Lung (tissue), 12 donors: ENCODE results near the gene MKI67. TPM values are rescaled to one million over a fixed set of nuclear protein-coding genes. Genes with fewer than 3 reads are reported as not detected.

Source experiments
- ATAC-seq: fragments of 200-7000 bp; cut with Tn5 transposase; one replicate; pipeline ENCODE4 v1.9.1; 2020; ENCODE audit warnings: moderate number of reproducible peaks; ENCODE audit not compliant: insufficient read depth, low FRiP score
- DNase-seq, 3 donors: peaks; one replicate each; pipeline ENCODE4 v3.0.0-alpha.2; 2013 to 2017
- H3K27ac ChIP-seq, 2 donors: one replicate each; pipeline ENCODE4 v1.5.1; 2013; ENCODE audit warnings: mild to moderate bottlenecking in 2 of 2, moderate library complexity in 2 of 2, control low read depth in 1 of 2, inconsistent platforms in 1 of 2, low read depth in 1 of 2, low read length in 1 of 2
- H3K27me3 ChIP-seq, 3 donors: one replicate each; pipeline ENCODE4 v1.5.1; 2013; ENCODE audit warnings: low read length in 2 of 3; ENCODE audit not compliant: control insufficient read depth in 3 of 3, insufficient read depth in 3 of 3
- H3K36me3 ChIP-seq, 4 donors: one replicate each; pipeline ENCODE4 v1.5.1; 2013; ENCODE audit warnings: low read length in 4 of 4, mild to moderate bottlenecking in 1 of 4, moderate library complexity in 1 of 4; ENCODE audit not compliant: control insufficient read depth in 4 of 4, insufficient read depth in 4 of 4
- H3K4me1 ChIP-seq, 5 donors: one replicate each; pipeline ENCODE4 v1.5.1; 2013; ENCODE audit warnings: low read length in 5 of 5, mild to moderate bottlenecking in 2 of 5, moderate library complexity in 1 of 5; ENCODE audit not compliant: control insufficient read depth in 5 of 5, insufficient read depth in 5 of 5
- H3K4me3 ChIP-seq: one replicate; pipeline ENCODE4 v1.5.1; 2013; ENCODE audit warnings: mild to moderate bottlenecking, control low read depth, moderate library complexity
- H3K9ac ChIP-seq, 2 donors: one replicate each; pipeline ENCODE4 v1.5.1; 2013; ENCODE audit warnings: low read length in 2 of 2, control low read depth in 1 of 2; ENCODE audit not compliant: insufficient read depth in 1 of 2
- H3K9me3 ChIP-seq, 4 donors: one replicate each; pipeline ENCODE4 v1.5.1; 2013; ENCODE audit warnings: low read length in 3 of 4, mild to moderate bottlenecking in 1 of 4, moderate library complexity in 1 of 4; ENCODE audit not compliant: control insufficient read depth in 4 of 4, insufficient read depth in 3 of 4
- CTCF ChIP-seq: IDR thresholded peaks from 2 replicates; pipeline ENCODE4 v1.5.1; 2012; ENCODE audit warnings: mild to moderate bottlenecking; ENCODE audit errors: control extremely low read depth, extremely low read depth
- WGBS, 2 donors: extraction: QIAGEN DNeasy Blood & Tissue Kit; methylation state at CpG; one replicate each; pipeline ENCODE4 v1.1.7; 2013; 5-methylcytosine and 5-hydroxymethylcytosine counted together
- polyA plus RNA-seq, 2 donors: library from polyadenylated mRNA; stranded (reverse); fragments of 200-250 nt; gene quantifications; one replicate each; pipeline ENCODE4 v1.2.1, GENCODE V29; 2013
- total RNA-seq, 2 donors: library from RNA; depleted of rRNA in 1 of 2; stranded (reverse); fragments of >200 nt in 1 of 2; gene quantifications; one replicate each; pipeline ENCODE4 v1.2.1, GENCODE V29; 2014 to 2021
- donor health status: control.
- donor health status: control.
- donor health status: Bipolar disorder and iron deficiency.
- donor health status: healthy.
- donor health status: DM: yes; HTN: yes; CAD: no.

Gene MKI67
- total and polyA plus RNA-seq, 4 donors: 1.0 to 8.6 (median 2.1) TPM

GRCh38 chr10:128099901-128100300, 26.3 kb downstream of the MKI67 start:
- no peak overlapping the region for H3K27ac ChIP-seq
- H3K4me1 ChIP-seq: no peaks in the 10 kb centered on the region
- DNase-seq (no peak), ATAC-seq (no peak)
- no peaks in the 10 kb centered on the region for H3K27me3 ChIP-seq
- no peak overlapping the region for H3K9ac ChIP-seq
- no peak for TF ChIP-seq CTCF
- peaks cover 0 to 2% (median 0%) of the 10 kb centered on the region in 4 donors for H3K9me3 ChIP-seq
- no peak overlapping the region for H3K4me3 ChIP-seq
- peaks cover 0 to 35% (median 9%) of the 10 kb centered on the region in 4 donors for H3K36me3 ChIP-seq
- 96 to 97% methylated on average over 10 of the region's 10 CpGs for WGBS, 2 donors

DNA sequence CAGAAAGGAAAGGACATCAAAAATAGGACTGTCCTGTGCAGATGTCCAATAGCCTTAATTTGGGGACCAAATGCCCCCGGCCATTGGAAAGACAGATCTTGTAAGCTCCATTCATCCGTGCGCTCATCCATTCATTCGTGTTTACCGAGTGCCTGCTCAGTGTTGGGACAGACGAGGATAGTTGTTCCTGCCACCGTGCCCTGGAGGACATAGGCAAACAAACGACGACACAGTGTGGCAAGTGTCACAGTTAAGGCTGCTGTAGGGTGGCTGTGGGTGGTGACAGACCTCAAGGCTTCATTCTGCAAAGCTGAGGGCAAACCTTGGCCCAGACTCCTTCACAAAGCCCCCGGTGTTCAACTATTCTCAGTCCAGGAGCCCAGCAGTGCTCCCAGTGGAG, 27.6 kb downstream of the MKI67 start:
- Histone ChIP-seq H3K4me1 (no peaks in the 10 kb centered on the region), H3K36me3 (peaks cover 0 to 22% (median 6%) of the 10 kb centered on the region in 4 donors), H3K9me3 (peaks cover 0 to 2% (median 0%) of the 10 kb centered on the region in 4 donors), H3K4me3 (no peak overlapping the region), H3K27ac (no peak overlapping the region), H3K27me3 (no peaks in the 10 kb centered on the region), H3K9ac (no peak overlapping the region)
- DNase-seq (no peak), ATAC-seq (no peak)
- WGBS, 2 donors: 87 to 96% methylated on average over 10 of the region's 10 CpGs
- no peak for TF ChIP-seq CTCF

GRCh38 chr10:128097783-128098182, 28.4 kb downstream of the MKI67 start:
- Histone ChIP-seq H3K9ac (no peak overlapping the region), H3K4me3 (no peak overlapping the region), H3K27ac (no peak overlapping the region), H3K27me3 (no peaks in the 10 kb centered on the region), H3K4me1 (no peaks in the 10 kb centered on the region), H3K36me3 (peaks cover 0 to 16% (median 5%) of the 10 kb centered on the region in 4 donors), H3K9me3 (peaks cover 0 to 2% (median 0%) of the 10 kb centered on the region in 4 donors)
- WGBS, 2 donors: 86 to 89% methylated on average over 8 of the region's 8 CpGs
- ATAC-seq (no peak), DNase-seq (no peak)
- no peak for TF ChIP-seq CTCF
